Measurements from ENCODE around the gene CHN2.
"Not testable (repeated sequence)": the region's sequence is repeated elsewhere in the genome, so short reads cannot be mapped to it uniquely, and the experiment has no call there.

Gene CHN2

DNA sequence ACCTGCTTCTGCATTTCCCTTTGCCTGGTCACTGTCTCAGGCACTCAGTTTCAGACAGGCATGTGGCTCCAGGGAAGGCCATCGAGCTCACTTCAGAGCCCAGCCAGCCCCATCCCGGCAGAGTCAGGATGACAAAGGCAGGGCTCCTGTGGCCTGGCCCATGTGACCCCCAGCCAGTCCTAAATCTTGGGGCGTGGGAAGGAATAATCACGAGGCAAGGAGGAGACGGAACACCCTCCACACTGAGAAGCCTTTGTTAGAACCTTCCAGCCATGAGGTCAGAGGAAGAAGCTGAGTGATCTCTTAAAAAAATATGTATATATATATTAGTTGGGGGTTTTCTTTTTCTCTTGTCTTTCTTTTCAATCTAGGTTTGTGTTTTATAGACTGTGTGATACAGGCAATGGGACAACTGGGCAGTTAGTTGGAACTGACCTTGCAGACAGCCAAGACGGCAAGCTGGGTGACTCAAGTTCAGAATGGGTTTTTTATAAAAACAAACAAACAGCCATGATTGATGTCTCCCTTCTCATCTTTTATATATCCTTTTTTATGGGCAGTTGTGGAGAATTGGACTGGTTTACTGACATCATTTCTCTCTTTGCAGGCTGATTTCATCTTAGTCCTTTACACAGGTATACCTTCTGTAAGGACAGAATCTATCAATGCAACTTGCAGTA is 60.8 kb downstream of the CHN2 start:
- ChIA-PET POLR2A (no interaction called here), CTCF (no interaction called here)
- TF ChIP-seq, protein P1, sequence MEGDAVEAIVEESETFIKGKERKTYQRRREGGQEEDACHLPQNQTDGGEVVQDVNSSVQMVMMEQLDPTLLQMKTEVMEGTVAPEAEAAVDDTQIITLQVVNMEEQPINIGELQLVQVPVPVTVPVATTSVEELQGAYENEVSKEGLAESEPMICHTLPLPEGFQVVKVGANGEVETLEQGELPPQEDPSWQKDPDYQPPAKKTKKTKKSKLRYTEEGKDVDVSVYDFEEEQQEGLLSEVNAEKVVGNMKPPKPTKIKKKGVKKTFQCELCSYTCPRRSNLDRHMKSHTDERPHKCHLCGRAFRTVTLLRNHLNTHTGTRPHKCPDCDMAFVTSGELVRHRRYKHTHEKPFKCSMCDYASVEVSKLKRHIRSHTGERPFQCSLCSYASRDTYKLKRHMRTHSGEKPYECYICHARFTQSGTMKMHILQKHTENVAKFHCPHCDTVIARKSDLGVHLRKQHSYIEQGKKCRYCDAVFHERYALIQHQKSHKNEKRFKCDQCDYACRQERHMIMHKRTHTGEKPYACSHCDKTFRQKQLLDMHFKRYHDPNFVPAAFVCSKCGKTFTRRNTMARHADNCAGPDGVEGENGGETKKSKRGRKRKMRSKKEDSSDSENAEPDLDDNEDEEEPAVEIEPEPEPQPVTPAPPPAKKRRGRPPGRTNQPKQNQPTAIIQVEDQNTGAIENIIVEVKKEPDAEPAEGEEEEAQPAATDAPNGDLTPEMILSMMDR (IDR thresholded peaks at IDR 0.05; ENCODE audit: control extremely low read depth, extremely low read depth, low read depth, missing control alignments), result no peak
- DNase-seq (ENCODE audit: extremely low spot score), result no peak

DNA sequence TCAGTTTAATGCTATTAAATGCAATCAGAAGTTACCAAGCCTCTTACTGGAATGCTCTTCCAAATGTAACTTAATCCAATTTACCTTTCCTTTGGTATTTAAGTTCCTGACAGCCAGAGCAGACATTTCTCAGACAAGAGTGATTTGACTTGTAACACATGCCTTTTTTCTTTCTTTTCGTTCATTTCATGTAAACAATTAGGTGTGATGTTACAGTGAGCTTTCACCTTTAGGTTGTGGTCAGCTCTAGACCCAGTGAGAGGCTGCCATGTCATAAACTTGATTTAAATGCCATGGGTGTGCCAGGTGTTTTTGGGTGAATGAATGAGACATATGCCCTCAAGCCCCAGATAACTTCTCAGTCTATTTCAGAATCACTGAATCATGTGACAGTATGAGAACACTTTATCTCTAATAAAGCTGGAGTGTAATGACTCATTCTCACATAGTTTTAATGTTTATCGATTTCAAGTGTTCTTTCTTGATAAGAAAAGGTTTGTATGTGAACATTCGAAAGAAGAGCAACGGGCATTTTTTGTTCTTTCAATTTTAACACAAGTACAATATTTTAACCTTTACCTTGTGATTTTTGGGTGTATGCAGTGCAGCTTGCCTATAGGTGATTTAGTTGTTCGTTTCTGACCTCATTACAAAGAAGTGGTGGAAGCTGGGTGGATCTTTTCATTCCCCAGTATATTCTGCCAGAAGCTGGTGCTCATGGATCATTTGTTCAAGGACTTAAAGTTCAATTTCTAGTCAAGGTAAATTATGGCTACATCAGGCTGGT is 61.5 kb downstream of the CHN2 start:
- CTCF ChIA-PET, result no interaction called here
- DNase-seq (ENCODE audit: extremely low spot score), result no peak
- TF ChIP-seq, protein P1 (IDR thresholded peaks at IDR 0.05; ENCODE audit: control extremely low read depth, extremely low read depth, low read depth, missing control alignments), result no peak
- POLR2A ChIA-PET, result no interaction called here

DNA sequence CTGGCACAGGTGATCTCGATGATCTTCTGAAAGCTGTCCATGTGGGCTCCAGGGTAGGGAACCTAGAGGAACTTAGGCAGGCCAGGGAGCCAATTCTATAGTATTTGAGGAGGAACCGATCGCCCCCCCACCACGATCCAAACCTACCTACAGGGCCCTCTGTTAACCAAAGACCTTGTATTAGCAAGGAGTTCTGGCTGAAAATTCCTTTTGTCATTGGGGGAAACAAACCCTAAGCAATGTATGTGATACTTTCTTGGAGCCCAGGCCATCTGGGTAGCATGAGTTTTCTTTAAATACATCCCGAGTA is 62.1 kb downstream of the CHN2 start:
- POLR2A ChIA-PET, result no interaction called here
- TF ChIP-seq, protein P1 (IDR thresholded peaks at IDR 0.05; ENCODE audit: control extremely low read depth, extremely low read depth, low read depth, missing control alignments), result no peak
- CTCF ChIA-PET, result no interaction called here
- DNase-seq (ENCODE audit: extremely low spot score), result no peak

DNA sequence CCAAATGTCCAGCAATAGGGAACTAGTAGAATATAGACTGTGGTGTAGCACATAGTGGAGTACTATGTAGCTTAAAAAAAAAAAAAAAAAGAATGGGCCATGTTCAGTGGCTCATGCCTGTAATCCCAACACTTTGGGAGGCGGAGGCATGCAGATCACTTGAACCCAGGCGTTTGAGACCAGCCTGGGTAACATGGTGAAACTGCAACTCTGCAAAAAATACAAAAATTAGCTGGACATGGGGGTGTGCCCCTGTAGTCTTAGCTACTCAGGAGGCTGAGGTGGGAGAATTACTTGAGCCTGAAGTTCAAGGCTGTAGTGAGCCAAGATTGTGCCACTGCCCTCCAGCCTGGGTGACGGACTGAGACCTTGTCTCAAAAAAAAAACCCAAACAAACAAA is 64.4 kb downstream of the CHN2 start:
- CTCF ChIA-PET, result no interaction called here
- no peak for DNase-seq (ENCODE audit: extremely low spot score)
- POLR2A ChIA-PET, result no interaction called here

DNA sequence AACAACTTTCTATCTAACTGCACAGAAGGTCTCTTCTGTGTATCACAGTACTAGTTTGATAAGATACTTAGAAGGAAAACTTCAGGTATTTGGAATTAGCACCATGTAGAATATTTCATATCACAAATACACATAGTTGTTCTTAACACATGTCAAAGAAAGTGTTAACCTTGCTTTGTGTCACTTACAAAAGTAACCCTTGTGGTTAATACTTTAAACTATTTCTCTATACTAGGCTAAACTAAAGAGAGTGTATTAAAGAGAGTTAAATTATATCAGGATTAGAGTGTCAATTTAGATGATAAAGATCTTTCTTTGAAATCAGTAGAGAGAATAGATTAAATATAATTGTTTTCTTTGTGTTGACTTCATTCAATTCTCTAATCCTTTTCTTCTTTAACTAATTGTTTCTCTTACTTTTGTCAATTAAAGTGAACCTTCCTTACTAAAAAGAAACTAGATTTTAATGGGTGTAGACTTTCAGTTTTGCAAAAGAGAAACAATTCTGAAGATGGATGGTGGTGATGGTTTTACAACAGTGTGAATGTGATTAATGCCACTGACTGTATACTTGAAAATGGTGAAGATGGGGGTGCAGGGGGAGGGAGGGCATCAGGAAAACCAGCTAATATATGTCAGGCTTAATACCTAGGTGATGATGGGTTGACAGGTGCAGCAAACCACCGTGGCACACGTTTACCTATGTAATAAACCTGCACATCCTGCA is 67.8 kb downstream of the CHN2 start:
- ChIA-PET POLR2A (no interaction called here), CTCF (no interaction called here)
- TF ChIP-seq, protein P1 (IDR thresholded peaks at IDR 0.05; ENCODE audit: control extremely low read depth, extremely low read depth, low read depth, missing control alignments), result no peak

More for the DNA sequence above, 64.4 kb downstream of the CHN2 start:
- TF ChIP-seq, protein P1 (IDR thresholded peaks at IDR 0.05; ENCODE audit: control extremely low read depth, extremely low read depth, low read depth, missing control alignments), result no peak

DNA sequence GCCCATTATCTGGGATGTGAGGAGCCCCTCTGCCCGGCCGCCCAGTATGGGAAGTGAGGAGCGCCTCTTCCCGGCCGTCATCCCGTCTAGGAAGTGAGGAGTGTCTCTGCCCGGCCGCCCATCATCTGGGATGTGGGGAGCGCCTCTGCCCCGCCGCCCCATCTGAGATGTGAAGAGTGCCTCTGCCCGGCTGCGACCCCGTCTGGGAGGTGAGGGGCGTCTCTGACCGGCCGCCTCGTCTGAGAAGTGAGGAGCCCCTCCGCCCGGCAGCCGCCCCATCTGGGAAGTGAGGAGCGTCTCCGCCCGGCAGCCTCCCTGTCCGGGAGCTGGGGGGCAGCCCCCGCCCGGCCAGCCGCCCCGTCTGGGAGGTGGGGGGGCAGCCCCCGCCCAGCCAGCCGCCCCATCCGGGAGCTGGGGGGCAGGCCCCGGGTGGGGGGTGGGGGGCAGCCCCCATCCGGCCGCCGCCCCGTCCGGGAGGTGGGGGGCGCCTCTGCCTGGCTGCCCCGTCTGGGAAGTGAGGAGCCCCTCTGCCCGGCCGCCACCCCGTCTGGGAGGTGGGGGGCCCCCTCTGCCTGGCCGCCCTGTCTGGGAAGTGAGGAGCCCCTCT is 69.1 kb downstream of the CHN2 start:
- POLR2A ChIA-PET; DNase-seq (ENCODE audit: extremely low spot score); CTCF ChIA-PET: not testable (repeated sequence)

More for the DNA sequence above, 67.8 kb downstream of the CHN2 start:
- DNase-seq (ENCODE audit: extremely low spot score), result no peak

Measured in GM10248 (cell line).